Bronchial epithelial cell (primary cell): ENCODE measurements around the gene CASQ2. TPM values are rescaled to one million over a fixed set of nuclear protein-coding genes. Genes with fewer than 3 reads are reported as not detected.

Experiments used
- DNase-seq: peaks from one replicate; pipeline ENCODE4 v3.0.0-alpha.2; 2010; ENCODE audit warnings: low read depth
- FAIRE-seq: peaks from 2 replicates; lab custom pipeline; 2011; peaks lifted over from hg19 to GRCh38; lab: Jason Lieb, UNC
- H3K27me3 ChIP-seq: 2 replicates; pipeline ENCODE4 v1.5.1; 2011; ENCODE audit warnings: low read length; ENCODE audit not compliant: control insufficient read depth, insufficient read depth
- H3K36me3 ChIP-seq: 2 replicates; pipeline ENCODE4 v1.5.1; 2011; ENCODE audit warnings: low read length; ENCODE audit not compliant: control insufficient read depth, insufficient read depth
- H3K4me3 ChIP-seq: 2 replicates; pipeline ENCODE4 v1.5.1; 2011; ENCODE audit warnings: mild to moderate bottlenecking, low read depth, low read length, control low read depth
- total RNA-seq: library from RNA; depleted of rRNA; stranded (reverse); fragments of >200 nt; gene quantifications from 2 replicates; pipeline ENCODE4 v1.2.1, GENCODE V29; 2014
- TF ChIP-seq, protein P1 (sequence below): IDR thresholded peaks from 2 replicates; pipeline ENCODE4 v1.5.1; 2011; ENCODE audit warnings: mild to moderate bottlenecking, moderate library complexity, low read length, control low read depth, inconsistent platforms; ENCODE audit not compliant: insufficient read depth, severe bottlenecking

The CASQ2 gene
- total RNA-seq, 1 donor from 2014 or later, result not detected

DNA sequence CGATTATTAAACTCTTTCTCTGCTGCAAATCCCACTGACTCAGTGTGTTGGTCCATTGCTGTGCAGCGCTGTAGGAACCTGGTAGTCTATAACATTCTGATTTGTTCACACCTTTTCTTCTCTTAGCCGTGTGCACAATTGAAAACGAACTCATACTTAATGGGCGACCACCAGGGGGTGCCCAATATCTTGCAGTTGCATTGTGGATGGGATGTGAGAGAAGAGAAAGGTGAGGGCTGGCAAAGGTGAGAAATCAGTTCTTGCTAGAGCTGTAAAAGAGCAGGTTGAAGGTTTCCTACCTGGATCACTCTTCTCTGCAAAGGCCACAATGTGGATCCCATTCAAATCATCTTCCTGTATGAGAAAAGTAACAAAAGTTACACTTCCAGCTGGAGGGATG lies 51.0 kb downstream of the CASQ2 start:
- Histone ChIP-seq H3K36me3 (no peaks in the 10 kb centered on the region), H3K27me3 (no peaks in the 10 kb centered on the region), H3K4me3 (no peak overlapping the region)
- TF ChIP-seq, protein P1, sequence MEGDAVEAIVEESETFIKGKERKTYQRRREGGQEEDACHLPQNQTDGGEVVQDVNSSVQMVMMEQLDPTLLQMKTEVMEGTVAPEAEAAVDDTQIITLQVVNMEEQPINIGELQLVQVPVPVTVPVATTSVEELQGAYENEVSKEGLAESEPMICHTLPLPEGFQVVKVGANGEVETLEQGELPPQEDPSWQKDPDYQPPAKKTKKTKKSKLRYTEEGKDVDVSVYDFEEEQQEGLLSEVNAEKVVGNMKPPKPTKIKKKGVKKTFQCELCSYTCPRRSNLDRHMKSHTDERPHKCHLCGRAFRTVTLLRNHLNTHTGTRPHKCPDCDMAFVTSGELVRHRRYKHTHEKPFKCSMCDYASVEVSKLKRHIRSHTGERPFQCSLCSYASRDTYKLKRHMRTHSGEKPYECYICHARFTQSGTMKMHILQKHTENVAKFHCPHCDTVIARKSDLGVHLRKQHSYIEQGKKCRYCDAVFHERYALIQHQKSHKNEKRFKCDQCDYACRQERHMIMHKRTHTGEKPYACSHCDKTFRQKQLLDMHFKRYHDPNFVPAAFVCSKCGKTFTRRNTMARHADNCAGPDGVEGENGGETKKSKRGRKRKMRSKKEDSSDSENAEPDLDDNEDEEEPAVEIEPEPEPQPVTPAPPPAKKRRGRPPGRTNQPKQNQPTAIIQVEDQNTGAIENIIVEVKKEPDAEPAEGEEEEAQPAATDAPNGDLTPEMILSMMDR, result peak; percentile 29
- FAIRE-seq (no peak), DNase-seq (peak; percentile 28)

DNA sequence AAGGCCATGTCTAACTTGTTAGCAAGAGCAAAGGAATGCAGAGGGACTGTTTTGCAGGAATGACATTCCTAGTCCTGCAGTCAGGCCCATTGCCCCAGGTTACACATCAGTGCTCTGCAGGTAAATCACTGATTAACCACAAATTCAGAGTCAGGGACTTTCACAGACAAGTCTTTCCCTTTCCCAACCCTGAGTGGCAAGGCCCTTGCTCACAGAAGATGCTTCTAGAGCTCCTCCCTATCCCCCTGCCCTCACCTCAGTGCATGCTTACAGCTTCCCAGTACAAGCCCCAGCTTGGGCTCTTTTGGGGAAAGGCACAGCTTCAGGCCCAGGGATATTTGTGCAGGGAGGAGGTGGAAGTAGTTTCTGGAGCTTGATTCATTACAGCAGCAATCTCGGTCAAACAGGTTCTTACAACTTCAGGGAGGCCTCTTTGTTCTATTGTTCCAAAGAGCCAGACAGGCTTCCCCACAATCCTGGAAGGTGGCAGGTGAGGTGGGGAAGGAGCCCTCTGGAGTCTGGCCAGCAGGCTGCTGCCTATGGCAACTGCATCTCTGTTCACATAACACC lies 53.9 kb downstream of the CASQ2 start:
- H3K36me3 ChIP-seq, result no peaks in the 10 kb centered on the region
- DNase-seq (peak; percentile 96), FAIRE-seq (peak; percentile 87)
- no peak overlapping the region for H3K4me3 ChIP-seq
- H3K27me3 ChIP-seq, result no peaks in the 10 kb centered on the region
- TF ChIP-seq, protein P1, result no peak

DNA sequence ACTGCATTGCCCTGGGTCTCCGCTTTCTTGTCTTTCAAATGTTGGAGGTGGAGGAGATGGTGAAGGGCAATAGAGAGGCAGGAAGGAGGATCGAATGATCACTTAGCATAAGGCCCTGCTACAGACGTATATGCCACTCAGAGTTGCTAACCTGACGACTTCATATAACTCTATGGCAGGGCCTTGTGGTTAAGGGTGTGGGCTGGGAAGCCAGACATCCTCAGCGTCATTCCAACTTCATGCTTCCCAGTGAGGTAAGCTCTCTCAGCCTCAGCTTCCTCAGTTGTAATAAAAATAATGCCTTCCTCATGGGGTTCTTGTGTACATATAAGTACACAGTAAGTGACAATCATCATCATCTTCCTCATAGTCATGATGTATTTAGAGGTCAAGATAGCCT lies 54.6 kb downstream of the CASQ2 start:
- TF ChIP-seq, protein P1, result no peak
- no peaks in the 10 kb centered on the region for H3K27me3 ChIP-seq
- H3K36me3 ChIP-seq, result no peaks in the 10 kb centered on the region
- DNase-seq (peak; percentile 69), FAIRE-seq (peak; percentile 28)
- H3K4me3 ChIP-seq, result no peak overlapping the region

DNA sequence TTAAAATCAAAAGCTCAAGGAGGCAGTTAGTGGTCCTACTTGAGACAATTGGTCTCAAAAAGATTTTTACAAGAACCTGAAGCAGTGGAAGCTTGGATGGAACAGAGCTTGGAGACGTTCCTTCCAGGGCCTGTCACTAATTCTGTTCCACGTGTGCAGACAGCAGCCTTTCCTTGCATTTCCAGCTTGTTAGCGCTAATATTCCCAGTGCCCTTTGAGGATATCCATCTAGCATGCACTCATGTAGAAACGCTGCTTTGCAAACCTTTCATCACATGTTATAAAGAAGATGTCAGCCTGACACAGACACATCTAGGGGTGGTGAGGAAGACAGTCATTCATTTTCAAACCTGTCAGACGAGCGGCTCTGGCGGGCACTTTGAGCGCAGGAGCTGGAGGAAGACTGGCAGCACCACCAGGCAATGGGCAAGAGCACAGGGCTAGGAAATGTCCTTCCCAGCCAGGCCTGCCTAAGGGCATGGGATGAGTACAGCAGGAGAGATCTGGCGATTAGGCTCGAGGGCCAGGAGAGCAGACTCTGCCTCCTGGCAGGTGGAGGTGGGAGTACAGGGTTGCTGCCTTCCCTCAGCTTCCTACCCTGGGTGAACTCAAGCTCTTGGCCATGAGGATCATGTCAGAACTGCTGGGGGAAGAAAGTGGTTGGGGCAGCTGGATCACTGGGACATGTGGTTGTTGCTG lies 55.5 kb downstream of the CASQ2 start:
- FAIRE-seq (no peak), DNase-seq (no peak)
- Histone ChIP-seq H3K4me3 (no peak overlapping the region), H3K36me3 (no peaks in the 10 kb centered on the region), H3K27me3 (no peaks in the 10 kb centered on the region)
- TF ChIP-seq, protein P1, result no peak

DNA sequence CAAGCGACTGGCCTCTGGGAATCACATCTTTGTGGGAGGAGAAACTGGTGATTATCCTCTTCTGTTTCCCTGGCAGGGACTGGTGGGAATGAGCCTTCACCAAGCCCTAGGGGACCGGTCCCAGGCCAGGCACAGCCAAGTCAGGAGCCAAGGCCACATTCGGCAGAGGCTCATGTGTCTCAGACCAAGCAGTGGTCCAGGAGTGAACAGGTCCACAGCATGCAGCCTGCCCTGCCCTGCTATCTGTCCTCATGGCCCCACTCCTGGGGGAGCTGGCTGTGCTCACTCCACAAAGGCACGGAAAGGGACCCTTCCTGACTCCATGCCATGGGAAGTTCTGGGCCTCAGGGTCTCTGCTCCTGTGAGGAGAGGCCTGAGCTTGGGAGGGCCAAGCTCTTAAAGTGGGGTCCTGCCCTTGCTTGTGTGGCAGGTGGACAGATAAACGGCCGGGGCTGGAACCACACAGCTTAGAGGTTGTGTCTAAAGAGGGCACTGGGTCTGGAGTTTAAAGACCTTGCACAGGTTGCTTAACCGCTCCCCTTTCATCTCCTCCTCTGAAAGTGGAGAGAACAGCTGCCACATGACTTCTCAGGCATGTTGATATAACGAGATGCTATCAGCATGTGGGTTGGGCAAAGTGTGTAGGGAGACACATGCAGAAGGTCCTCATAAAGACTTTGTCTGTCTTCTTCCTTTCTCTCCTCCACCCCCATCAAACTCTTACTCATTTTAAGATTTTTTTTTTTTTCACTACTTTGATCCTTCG lies 57.5 kb downstream of the CASQ2 start:
- no peak for FAIRE-seq
- DNase-seq, result no peak

More for the DNA sequence above, 57.5 kb downstream of the CASQ2 start:
- H3K27me3 ChIP-seq, result no peaks in the 10 kb centered on the region
- no peaks in the 10 kb centered on the region for H3K36me3 ChIP-seq
- TF ChIP-seq, protein P1, result no peak
- no peak overlapping the region for H3K4me3 ChIP-seq
